Upper lobe of left lung (tissue), 4 donors: Measurements from ENCODE around the gene CSK.

Experiments
- CTCF ChIP-seq, 6 experiments: fragments of 450-650 bp in 4 of 6; fragments of 200-600 bp in 2 of 6; sonication (generic) in 2 of 6; IDR thresholded peaks; one replicate each; pipeline ENCODE4 v1.5.1; 2016 to 2019; ENCODE audit warnings: antibody characterized with exemption in 6 of 6
- EP300 ChIP-seq, 4 donors: sonication (generic); formaldehyde crosslinking; IDR thresholded peaks; one replicate each; pipeline ENCODE4 v1.5.1; 2017; ENCODE audit warnings: antibody characterized with exemption in 4 of 4, control low read depth in 2 of 4
- POLR2AphosphoS5 ChIP-seq, 2 donors: sonication (generic); formaldehyde crosslinking; IDR thresholded peaks; one replicate each; pipeline ENCODE4 v1.5.1; 2017; ENCODE audit warnings: antibody characterized with exemption in 2 of 2

GRCh38 chr15:74832826-74833225, 50.9 kb downstream of the CSK start:
- no peak for TF ChIP-seq CTCF (IDR thresholded peaks at IDR 0.05)
- TF ChIP-seq POLR2AphosphoS5 (IDR thresholded peaks at IDR 0.05) = no peak
- no peak for TF ChIP-seq EP300 (IDR thresholded peaks at IDR 0.05)
